Esophagus muscularis mucosa (tissue), 4 donors: ENCODE measurements around the gene ZNF202. TPM values are rescaled to one million over a fixed set of nuclear protein-coding genes. Genes with fewer than 3 reads are reported as not detected.

Experiments used
- DNase-seq: peaks from one replicate; pipeline ENCODE4 v3.0.0-alpha.2; 2017; ENCODE audit errors: extremely low spot score
- H3K27ac ChIP-seq, 4 donors: fragments of 200-600 bp; sonication (generic); replicated peaks in 1 of 4; 1 replicate in 3 of 4; 2 replicates in 1 of 4; pipeline ENCODE4 v1.5.1; 2016 to 2019; ENCODE audit warnings: mild to moderate bottlenecking in 1 of 4
- H3K27me3 ChIP-seq, 4 donors: fragments of 200-600 bp; sonication (generic); one replicate each; pipeline versions ENCODE4 v1.5.1 to v1.6.0; 2016 to 2019
- H3K36me3 ChIP-seq, 4 donors: fragments of 200-600 bp; sonication (generic); one replicate each; pipeline ENCODE4 v1.5.1; 2016 to 2019
- H3K4me1 ChIP-seq, 4 donors: fragments of 200-600 bp; sonication (generic); one replicate each; pipeline ENCODE4 v1.5.1; 2016 to 2019
- H3K4me3 ChIP-seq, 4 donors: fragments of 200-600 bp; sonication (generic); 1 replicate in 2 of 4; 2 replicates in 2 of 4; pipeline ENCODE4 v1.5.1; 2016 to 2019; ENCODE audit warnings: mild to moderate bottlenecking in 4 of 4, moderate library complexity in 1 of 4
- H3K9me3 ChIP-seq, 4 donors: fragments of 200-600 bp; sonication (generic); 1 replicate in 3 of 4; 2 replicates in 1 of 4; pipeline ENCODE4 v1.5.1; 2016 to 2019
- CTCF ChIP-seq, 3 experiments: fragments of 200-600 bp in 2 of 3; fragments of 450-650 bp in 1 of 3; sonication (generic) in 2 of 3; IDR thresholded peaks; one replicate each; pipeline ENCODE4 v1.5.1; 2017 to 2019; ENCODE audit warnings: antibody characterized with exemption in 3 of 3, mild to moderate bottlenecking in 2 of 3, moderate library complexity in 1 of 3
- EP300 ChIP-seq: sonication (generic); formaldehyde crosslinking; IDR thresholded peaks from one replicate; pipeline ENCODE4 v1.6.1; 2017; ENCODE audit warnings: antibody characterized with exemption
- POLR2A ChIP-seq: fragments of 450-650 bp; IDR thresholded peaks from one replicate; pipeline ENCODE4 v1.6.1; 2017; ENCODE audit warnings: antibody characterized with exemption, moderate library complexity, mild to moderate bottlenecking, low read depth
- POLR2AphosphoS5 ChIP-seq, 2 donors: sonication (generic); formaldehyde crosslinking; IDR thresholded peaks; one replicate each; pipeline ENCODE4 v1.6.1; 2017; ENCODE audit warnings: antibody characterized with exemption in 2 of 2
- WGBS: methylation state at CpG from one replicate; pipeline ENCODE4 v1.1.5; 2018; 5-methylcytosine and 5-hydroxymethylcytosine counted together
- intact Hi-C: fragments of 100-400 bp; cut with DNase I; formaldehyde crosslinking; loops from one replicate; pipeline ENCODE4 v1.15.1; 2023
- total RNA-seq, 4 donors: library from RNA; depleted of rRNA; stranded (reverse); fragments of >200 nt; gene quantifications; one replicate each; pipeline versions ENCODE4 v1.1.0 to v1.2.1, GENCODE V29; 2016

ZNF202 gene
- total RNA-seq, 4 donors from 2014 or later, result 4.4 to 8.6 (median 7.4) TPM

- TF ChIP-seq EP300, result no peak
- no peak for TF ChIP-seq CTCF (IDR thresholded peaks at IDR 0.05)
- no peak for TF ChIP-seq POLR2AphosphoS5 (IDR thresholded peaks at IDR 0.05)
- no peak for TF ChIP-seq POLR2A
- 81% methylated on average over 8 of the region's 8 CpGs for WGBS
These were observed 11.9 kb downstream of the ZNF202 start for GRCh38 chr11:123729602-123730001.

GRCh38 chr11:123725995-123726655 lies 15.3 kb downstream of the ZNF202 start:
- WGBS, result over 99% methylated on average over 22 of the region's 23 CpGs
- peaks cover 56 to 74% (median 65%) of the 10 kb centered on the region in 4 donors for H3K36me3 ChIP-seq
- H3K27me3 ChIP-seq, result no peaks in the 10 kb centered on the region
- H3K4me1 ChIP-seq, result no peaks in the 10 kb centered on the region
- TF ChIP-seq EP300 (no peak), POLR2AphosphoS5 (IDR thresholded peaks at IDR 0.05) (no peak), CTCF (IDR thresholded peaks at IDR 0.05) (no peak), POLR2A (no peak)
- no peak overlapping the region for H3K4me3 ChIP-seq
- DNase-seq, result no peak
- peaks cover 0 to 4% (median 0%) of the 10 kb centered on the region in 4 donors for H3K9me3 ChIP-seq
- intact Hi-C loops, result no loop called here
- no peak overlapping the region for H3K27ac ChIP-seq

More at GRCh38 chr11:123729602-123730001, 11.9 kb downstream of the ZNF202 start:
- peaks cover 0 to 4% (median 0%) of the 10 kb centered on the region in 4 donors for H3K9me3 ChIP-seq
- no peaks in the 10 kb centered on the region for H3K4me1 ChIP-seq
- no peak overlapping the region for H3K4me3 ChIP-seq
- H3K27me3 ChIP-seq, result no peaks in the 10 kb centered on the region
- intact Hi-C loops, result no loop called here
- H3K36me3 ChIP-seq, result peaks cover 56 to 76% (median 67%) of the 10 kb centered on the region in 4 donors
- no peak overlapping the region for H3K27ac ChIP-seq
- DNase-seq, result no peak

- intact Hi-C loops, result no loop called here
- TF ChIP-seq CTCF (IDR thresholded peaks at IDR 0.05) (no peak), POLR2A (no peak), POLR2AphosphoS5 (IDR thresholded peaks at IDR 0.05) (no peak), EP300 (no peak)
- 85% methylated on average over 1 of the region's 1 CpG for WGBS
These were observed 22.0 kb downstream of the ZNF202 start for GRCh38 chr11:123719452-123719851.

GRCh38 chr11:123718469-123718868 lies 23.0 kb downstream of the ZNF202 start:
- H3K4me1 ChIP-seq, result no peaks in the 10 kb centered on the region
- DNase-seq, result no peak
- WGBS, result 91% methylated on average over 4 of the region's 4 CpGs
- no peak for TF ChIP-seq CTCF (IDR thresholded peaks at IDR 0.05)
- TF ChIP-seq EP300, result no peak
- no peak for TF ChIP-seq POLR2A
- no peak for TF ChIP-seq POLR2AphosphoS5 (IDR thresholded peaks at IDR 0.05)
- no peaks in the 10 kb centered on the region for H3K9me3 ChIP-seq
- peaks cover 0 to under 1% (median 0%) of the 10 kb centered on the region in 4 donors for H3K36me3 ChIP-seq
- H3K4me3 ChIP-seq, result no peak overlapping the region
- intact Hi-C loops, result no loop called here
- no peak overlapping the region for H3K27ac ChIP-seq
- peaks cover 0 to 9% (median 0%) of the 10 kb centered on the region in 4 donors for H3K27me3 ChIP-seq

More at GRCh38 chr11:123719452-123719851, 22.0 kb downstream of the ZNF202 start:
- Histone ChIP-seq H3K9me3 (no peaks in the 10 kb centered on the region), H3K27ac (no peak overlapping the region), H3K4me1 (no peaks in the 10 kb centered on the region), H3K4me3 (no peak overlapping the region), H3K36me3 (peaks cover 0 to 9% (median 1%) of the 10 kb centered on the region in 4 donors), H3K27me3 (peaks cover 0 to 9% (median 0%) of the 10 kb centered on the region in 4 donors)
- no peak for DNase-seq
